Measurements from ENCODE around the gene EP300. TPM values are rescaled to one million over a fixed set of nuclear protein-coding genes. Genes with fewer than 3 reads are reported as not detected.
"Not testable (repeated sequence)": the region's sequence is repeated elsewhere in the genome, so short reads cannot be mapped to it uniquely, and the experiment has no call there.

The EP300 gene
- polyA plus RNA-seq, 1 experiment: 19.6 TPM

- CTCF ChIA-PET: no interaction called here
- H3K27me3 ChIP-seq (ENCODE audit: control insufficient read depth, insufficient read depth, low read length): no peaks in the 10 kb centered on the region
- H3K27ac ChIP-seq (ENCODE audit: low read depth, low read length): peak overlapping the region; percentile 57
- peak; percentile 59 for DNase-seq (ENCODE audit: low read depth, low spot score)
- no peaks in the 10 kb centered on the region; the same call in 1 of the 2 replicates for H3K9me3 ChIP-seq (ENCODE audit: control insufficient read depth, insufficient read depth, low read length)
- POLR2A ChIA-PET: interaction anchor here (1.0 to 2.0 kb wide), 3 partner anchors 14 to 26 kb away, joined by 3 to 8 read pairs (median 4); no protein-coding TSS in a partner anchor
- peak overlapping the region; percentile 22 for H3K4me3 ChIP-seq (ENCODE audit: low read depth, low read length)
- TF ChIP-seq, protein P1, sequence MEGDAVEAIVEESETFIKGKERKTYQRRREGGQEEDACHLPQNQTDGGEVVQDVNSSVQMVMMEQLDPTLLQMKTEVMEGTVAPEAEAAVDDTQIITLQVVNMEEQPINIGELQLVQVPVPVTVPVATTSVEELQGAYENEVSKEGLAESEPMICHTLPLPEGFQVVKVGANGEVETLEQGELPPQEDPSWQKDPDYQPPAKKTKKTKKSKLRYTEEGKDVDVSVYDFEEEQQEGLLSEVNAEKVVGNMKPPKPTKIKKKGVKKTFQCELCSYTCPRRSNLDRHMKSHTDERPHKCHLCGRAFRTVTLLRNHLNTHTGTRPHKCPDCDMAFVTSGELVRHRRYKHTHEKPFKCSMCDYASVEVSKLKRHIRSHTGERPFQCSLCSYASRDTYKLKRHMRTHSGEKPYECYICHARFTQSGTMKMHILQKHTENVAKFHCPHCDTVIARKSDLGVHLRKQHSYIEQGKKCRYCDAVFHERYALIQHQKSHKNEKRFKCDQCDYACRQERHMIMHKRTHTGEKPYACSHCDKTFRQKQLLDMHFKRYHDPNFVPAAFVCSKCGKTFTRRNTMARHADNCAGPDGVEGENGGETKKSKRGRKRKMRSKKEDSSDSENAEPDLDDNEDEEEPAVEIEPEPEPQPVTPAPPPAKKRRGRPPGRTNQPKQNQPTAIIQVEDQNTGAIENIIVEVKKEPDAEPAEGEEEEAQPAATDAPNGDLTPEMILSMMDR (IDR thresholded peaks at IDR 0.05; ENCODE audit: low read depth, low read length): no peak
Measured at GRCh38 chr22:41048791-41049717, 43.3 kb upstream of the EP300 start.

GRCh38 chr22:41049795-41050194 lies 42.6 kb upstream of the EP300 start:
- H3K27ac ChIP-seq (ENCODE audit: low read depth, low read length); DNase-seq (ENCODE audit: low read depth, low spot score); H3K27me3 ChIP-seq (ENCODE audit: control insufficient read depth, insufficient read depth, low read length); CTCF ChIA-PET; H3K4me3 ChIP-seq (ENCODE audit: low read depth, low read length); H3K9me3 ChIP-seq (ENCODE audit: control insufficient read depth, insufficient read depth, low read length): not testable (repeated sequence)
- POLR2A ChIA-PET: interaction anchor here (2.0 kb wide), 1 partner anchor 27 kb away, joined by 8 read pairs; no protein-coding TSS in a partner anchor

- POLR2A ChIA-PET: no interaction called here
- CTCF ChIA-PET: no interaction called here
- Histone ChIP-seq H3K9me3 (ENCODE audit: control insufficient read depth, insufficient read depth, low read length) (no peaks in the 10 kb centered on the region; the same call in 1 of the 2 replicates), H3K27me3 (ENCODE audit: control insufficient read depth, insufficient read depth, low read length) (no peaks in the 10 kb centered on the region), H3K27ac (ENCODE audit: low read depth, low read length) (no peak overlapping the region), H3K4me3 (ENCODE audit: low read depth, low read length) (no peak overlapping the region)
- no peak for DNase-seq (ENCODE audit: low read depth, low spot score)
- TF ChIP-seq, protein P1 (IDR thresholded peaks at IDR 0.05; ENCODE audit: low read depth, low read length): peak; percentile 34
Measured at GRCh38 chr22:41050883-41051282, 41.5 kb upstream of the EP300 start.

GRCh38 chr22:41052661-41053490 lies 39.5 kb upstream of the EP300 start:
- TF ChIP-seq, protein P1 (IDR thresholded peaks at IDR 0.05; ENCODE audit: low read depth, low read length): no peak
- ChIA-PET POLR2A (interaction anchor here (0.7 to 1.4 kb wide), 4 partner anchors 24 to 62 kb away, joined by 3 to 5 read pairs (median 3); partner anchors contain the start of gene EP300), CTCF (no interaction called here)
- H3K4me3 ChIP-seq (ENCODE audit: low read depth, low read length): peak overlapping the region; percentile 20; the same call in 1 of the 2 replicates
- H3K27ac ChIP-seq (ENCODE audit: low read depth, low read length): peak overlapping the region; percentile 68
- no peaks in the 10 kb centered on the region for H3K27me3 ChIP-seq (ENCODE audit: control insufficient read depth, insufficient read depth, low read length)
- H3K9me3 ChIP-seq (ENCODE audit: control insufficient read depth, insufficient read depth, low read length): no peaks in the 10 kb centered on the region; the same call in 1 of the 2 replicates
- peak; percentile 61 for DNase-seq (ENCODE audit: low read depth, low spot score)

GRCh38 chr22:41057076-41057475 lies 35.3 kb upstream of the EP300 start:
- CTCF ChIA-PET: no interaction called here
- POLR2A ChIA-PET: no interaction called here
- TF ChIP-seq, protein P1 (IDR thresholded peaks at IDR 0.05; ENCODE audit: low read depth, low read length): no peak
- H3K27ac ChIP-seq (ENCODE audit: low read depth, low read length): no peak overlapping the region
- no peak overlapping the region for H3K4me3 ChIP-seq (ENCODE audit: low read depth, low read length)
- H3K27me3 ChIP-seq (ENCODE audit: control insufficient read depth, insufficient read depth, low read length): no peaks in the 10 kb centered on the region
- H3K9me3 ChIP-seq (ENCODE audit: control insufficient read depth, insufficient read depth, low read length): no peaks in the 10 kb centered on the region
- DNase-seq (ENCODE audit: low read depth, low spot score): no peak

Data from AG04450 (cell line).